IPS-20b (cell line): Measurements from ENCODE around the gene YKT6.

ENCODE experiments used
- H3K27ac ChIP-seq: one replicate; pipeline ENCODE4 v1.5.1; 2013; ENCODE audit warnings: low read length
- H3K27me3 ChIP-seq: 2 replicates; pipeline ENCODE4 v1.6.1; 2013; ENCODE audit warnings: mild to moderate bottlenecking, low read length, inconsistent platforms; ENCODE audit not compliant: insufficient read depth
- H3K36me3 ChIP-seq: 2 replicates; pipeline ENCODE4 v1.6.1; 2013; ENCODE audit warnings: low read depth, mild to moderate bottlenecking, inconsistent platforms, low read length, moderate library complexity; ENCODE audit not compliant: insufficient read depth
- H3K4me1 ChIP-seq: 2 replicates; pipeline ENCODE4 v1.6.1; 2013; ENCODE audit warnings: mild to moderate bottlenecking, control low read depth, inconsistent platforms, low read length, moderate library complexity; ENCODE audit not compliant: insufficient read depth
- H3K4me3 ChIP-seq: 2 replicates; pipeline ENCODE4 v1.5.1; 2013; ENCODE audit warnings: mild to moderate bottlenecking, low read length, inconsistent platforms
- H3K9ac ChIP-seq: 2 replicates; pipeline ENCODE4 v1.6.1; 2013; ENCODE audit warnings: low read depth, mild to moderate bottlenecking, inconsistent platforms, low read length, moderate library complexity
- H3K9me3 ChIP-seq: 2 replicates; pipeline ENCODE4 v1.6.1; 2013; ENCODE audit warnings: mild to moderate bottlenecking, low read depth, low read length, inconsistent platforms; ENCODE audit not compliant: insufficient read depth

The YKT6 gene

DNA sequence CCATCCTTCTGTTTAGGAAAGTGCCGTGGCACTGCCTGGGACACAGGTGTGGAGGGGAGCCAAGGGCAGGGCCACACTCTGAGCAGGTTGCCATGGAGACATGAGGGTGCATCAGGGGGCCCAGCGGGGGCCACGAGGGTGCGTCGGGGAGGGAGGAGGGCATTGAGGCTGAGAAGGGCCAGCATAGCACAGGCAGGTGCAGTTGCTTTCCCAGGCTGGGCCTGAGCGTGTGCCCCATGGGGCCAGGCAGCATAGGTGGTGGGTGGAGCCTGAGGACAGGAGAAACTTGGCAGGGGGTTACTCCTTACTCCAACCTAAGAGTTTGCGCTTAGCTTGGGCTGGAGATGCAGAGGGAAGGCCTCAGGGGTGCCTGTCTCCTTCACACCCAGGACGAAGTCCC lies 15.2 kb downstream of the YKT6 start:
- Histone ChIP-seq H3K27me3 (no peaks in the 10 kb centered on the region), H3K9ac (no peak overlapping the region), H3K27ac (no peak overlapping the region), H3K36me3 (peaks cover 27% of the 10 kb centered on the region), H3K4me1 (peaks cover 17% of the 10 kb centered on the region; the same call in 1 of the 2 replicates), H3K9me3 (no peaks in the 10 kb centered on the region), H3K4me3 (no peak overlapping the region)

GRCh38 chr7:44216521-44217222 lies 15.9 kb downstream of the YKT6 start:
- Histone ChIP-seq H3K27me3 (no peaks in the 10 kb centered on the region), H3K9me3 (no peaks in the 10 kb centered on the region), H3K9ac (no peak overlapping the region), H3K36me3 (peaks cover 20% of the 10 kb centered on the region), H3K4me3 (no peak overlapping the region), H3K27ac (no peak overlapping the region), H3K4me1 (peaks cover 17% of the 10 kb centered on the region; the same call in 1 of the 2 replicates)

DNA sequence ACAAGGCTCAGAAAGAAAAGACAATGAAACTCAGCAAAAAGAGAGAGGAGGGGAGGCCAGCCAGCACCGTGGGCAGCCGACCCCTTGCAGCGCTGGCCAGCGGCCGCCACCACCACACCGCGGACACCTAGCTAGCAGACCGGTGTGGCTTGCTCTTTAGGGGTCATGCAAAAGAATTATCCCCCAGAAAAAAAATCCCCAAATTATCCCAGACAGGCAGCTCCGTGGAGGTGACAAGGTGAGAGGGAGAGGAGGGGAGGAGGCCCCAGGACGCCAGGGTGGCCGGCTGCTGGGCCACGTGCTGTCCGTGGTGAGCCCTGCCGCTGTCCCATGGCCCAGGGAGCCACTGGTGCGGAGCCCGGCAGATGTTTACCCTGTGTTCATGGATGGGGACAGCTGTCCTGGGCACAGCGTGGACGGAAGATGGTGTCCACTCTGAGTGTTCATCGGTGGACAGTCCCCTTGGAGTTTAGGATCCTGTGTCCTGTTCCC lies 16.5 kb downstream of the YKT6 start:
- Histone ChIP-seq H3K27ac (no peak overlapping the region), H3K4me3 (no peak overlapping the region), H3K9me3 (no peaks in the 10 kb centered on the region), H3K27me3 (no peaks in the 10 kb centered on the region), H3K36me3 (peaks cover 14% of the 10 kb centered on the region), H3K9ac (no peak overlapping the region), H3K4me1 (peaks cover 17% of the 10 kb centered on the region; the same call in 1 of the 2 replicates)

DNA sequence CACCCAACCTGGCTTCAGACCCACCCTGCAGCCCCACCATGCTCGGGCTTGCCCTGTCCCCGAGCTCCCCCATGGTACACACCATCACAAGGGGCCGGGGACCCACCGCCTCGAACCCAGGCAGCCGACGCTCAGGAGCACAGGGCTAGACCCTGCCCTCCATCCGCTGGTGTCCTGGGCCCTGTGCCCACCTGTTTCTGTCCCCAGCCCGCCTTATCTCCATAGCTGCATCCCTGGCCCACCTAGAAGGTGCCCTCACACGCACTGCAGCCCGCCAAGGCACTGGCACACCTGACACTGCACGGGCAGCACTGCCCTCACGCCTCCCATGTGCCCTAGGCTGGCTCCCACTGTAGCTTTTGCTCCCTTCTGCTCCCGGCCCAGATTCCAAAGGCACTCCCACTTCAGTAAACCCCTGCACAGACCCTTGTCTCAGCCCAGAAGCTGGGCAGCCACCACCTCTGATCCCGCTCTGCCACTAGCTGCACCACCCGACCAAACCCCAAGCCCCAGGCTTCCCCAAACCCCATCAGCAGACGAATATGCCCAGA lies 17.1 kb downstream of the YKT6 start:
- no peak overlapping the region for H3K27ac ChIP-seq
- peak overlapping the region; percentile 36; the same call in 1 of the 2 replicates for H3K9ac ChIP-seq

DNA sequence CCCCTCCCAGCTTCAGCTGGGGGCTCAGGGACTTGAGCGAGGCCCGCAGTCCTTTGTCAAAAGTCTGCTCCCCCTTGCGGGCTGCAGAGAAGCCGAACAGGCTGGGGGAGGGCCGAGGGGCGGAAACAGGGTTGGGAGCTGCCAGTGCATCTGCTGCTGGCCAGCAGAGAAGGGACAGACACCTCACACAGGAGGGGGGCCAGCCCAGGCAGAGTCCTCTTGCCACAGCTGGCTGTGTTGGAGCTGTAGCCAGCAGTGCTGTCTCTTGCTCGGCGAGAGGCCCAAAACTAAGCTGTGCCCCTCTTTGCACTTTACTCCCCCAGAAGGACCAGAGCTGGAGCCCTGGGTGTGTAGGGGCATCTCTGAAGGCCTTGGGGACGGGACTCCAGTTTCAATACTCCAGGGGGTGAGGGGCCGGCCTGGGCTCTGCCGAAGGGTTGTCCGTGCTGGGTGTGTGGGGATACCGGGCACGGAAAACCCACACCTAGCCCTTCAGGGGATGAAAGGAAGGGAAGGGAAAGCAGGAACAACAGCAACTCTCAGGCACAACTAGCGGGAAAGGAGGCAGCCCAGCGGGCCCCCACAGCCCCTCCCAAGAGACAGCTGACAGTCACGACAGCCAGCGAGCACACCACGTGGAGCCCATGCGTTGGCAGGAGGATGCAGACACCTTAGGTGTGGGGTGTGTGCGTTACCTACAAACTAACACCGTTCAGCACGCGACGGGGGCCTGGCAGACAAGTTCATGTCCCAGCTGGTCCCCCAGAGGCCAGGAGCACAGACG lies 17.8 kb downstream of the YKT6 start:
- Histone ChIP-seq H3K4me3 (peak overlapping the region; percentile 17; the same call in 1 of the 2 replicates), H3K27ac (no peak overlapping the region), H3K9me3 (no peaks in the 10 kb centered on the region), H3K27me3 (no peaks in the 10 kb centered on the region), H3K9ac (peak overlapping the region; percentile 36; the same call in 1 of the 2 replicates), H3K36me3 (0 out of 2 replicates have a peak, but pooled peaks cover 1% of the 10 kb centered on the region), H3K4me1 (peaks cover 17% of the 10 kb centered on the region; the same call in 1 of the 2 replicates)

More for the DNA sequence above, 17.1 kb downstream of the YKT6 start:
- no peaks in the 10 kb centered on the region for H3K27me3 ChIP-seq
- H3K4me1 ChIP-seq: peaks cover 17% of the 10 kb centered on the region; the same call in 1 of the 2 replicates
- no peaks in the 10 kb centered on the region for H3K9me3 ChIP-seq
- peak overlapping the region; percentile 17; the same call in 1 of the 2 replicates for H3K4me3 ChIP-seq
- peaks cover 8% of the 10 kb centered on the region for H3K36me3 ChIP-seq

GRCh38 chr7:44219371-44220045 lies 18.7 kb downstream of the YKT6 start:
- no peak overlapping the region for H3K4me3 ChIP-seq
- H3K36me3 ChIP-seq: no peaks in the 10 kb centered on the region
- H3K9ac ChIP-seq: no peak overlapping the region
- H3K27me3 ChIP-seq: no peaks in the 10 kb centered on the region
- H3K9me3 ChIP-seq: no peaks in the 10 kb centered on the region
- H3K27ac ChIP-seq: no peak overlapping the region
- H3K4me1 ChIP-seq: peaks cover 12% of the 10 kb centered on the region; the same call in 1 of the 2 replicates

- no peak overlapping the region for H3K9ac ChIP-seq
- no peak overlapping the region for H3K4me3 ChIP-seq
- H3K36me3 ChIP-seq: no peaks in the 10 kb centered on the region
- H3K4me1 ChIP-seq: peaks cover 10% of the 10 kb centered on the region; the same call in 1 of the 2 replicates
- no peaks in the 10 kb centered on the region for H3K27me3 ChIP-seq
- no peak overlapping the region for H3K27ac ChIP-seq
- H3K9me3 ChIP-seq: no peaks in the 10 kb centered on the region
Observed at GRCh38 chr7:44220046-44220357, 19.2 kb downstream of the YKT6 start.

- Histone ChIP-seq H3K36me3 (no peaks in the 10 kb centered on the region), H3K9me3 (no peaks in the 10 kb centered on the region), H3K27me3 (no peaks in the 10 kb centered on the region), H3K4me1 (peaks cover 10% of the 10 kb centered on the region; the same call in 1 of the 2 replicates), H3K4me3 (no peak overlapping the region), H3K27ac (no peak overlapping the region), H3K9ac (no peak overlapping the region)
Observed at GRCh38 chr7:44220358-44221112, 19.8 kb downstream of the YKT6 start.

DNA sequence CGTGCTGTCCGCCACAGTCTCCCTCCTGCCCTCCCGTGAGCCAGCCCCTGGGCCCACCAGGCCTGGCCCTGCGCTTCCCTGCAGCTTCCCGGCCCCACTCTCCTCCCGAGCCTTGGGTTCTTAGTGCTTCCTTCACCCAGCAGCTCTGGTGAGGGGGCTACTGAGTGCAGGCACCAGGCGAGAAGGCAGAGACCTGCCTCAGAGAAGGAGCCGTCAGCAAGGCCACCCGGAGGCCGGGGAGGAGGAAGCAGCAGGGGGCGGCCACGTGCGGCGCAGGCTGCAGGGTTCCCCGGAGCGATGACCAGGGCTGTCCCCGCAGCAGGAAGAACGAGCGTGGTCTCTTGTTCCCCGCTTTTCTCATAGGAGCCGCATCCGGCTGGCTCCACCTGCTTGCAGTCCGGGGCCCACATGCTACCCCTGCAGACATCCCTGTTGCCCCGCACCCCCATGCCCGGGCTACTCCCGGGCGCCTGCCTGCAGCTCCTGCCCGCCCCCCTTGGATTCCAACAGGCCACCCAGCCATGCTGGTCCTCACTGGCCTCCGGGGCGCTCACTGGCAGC lies 20.5 kb downstream of the YKT6 start:
- no peaks in the 10 kb centered on the region for H3K36me3 ChIP-seq
- no peak overlapping the region for H3K4me3 ChIP-seq
- no peak overlapping the region for H3K9ac ChIP-seq
- no peaks in the 10 kb centered on the region for H3K9me3 ChIP-seq
- peaks cover 10% of the 10 kb centered on the region; the same call in 1 of the 2 replicates for H3K4me1 ChIP-seq
- no peak overlapping the region for H3K27ac ChIP-seq
- no peaks in the 10 kb centered on the region for H3K27me3 ChIP-seq

- H3K4me3 ChIP-seq: no peak overlapping the region
- peaks cover 10% of the 10 kb centered on the region; the same call in 1 of the 2 replicates for H3K4me1 ChIP-seq
- no peaks in the 10 kb centered on the region for H3K9me3 ChIP-seq
- H3K27ac ChIP-seq: no peak overlapping the region
- H3K36me3 ChIP-seq: no peaks in the 10 kb centered on the region
- no peak overlapping the region for H3K9ac ChIP-seq
- no peaks in the 10 kb centered on the region for H3K27me3 ChIP-seq
Observed at GRCh38 chr7:44222074-44222473, 21.3 kb downstream of the YKT6 start.
